Gastroesophageal sphincter (tissue), 3 donors: Measurements from ENCODE around the gene PES1.

Experiments used
- POLR2A ChIP-seq, 2 donors: fragments of 450-650 bp; IDR thresholded peaks; one replicate each; pipeline ENCODE4 v1.6.1; 2017; ENCODE audit warnings: antibody characterized with exemption in 2 of 2, mild to moderate bottlenecking in 2 of 2, moderate library complexity in 1 of 2
- POLR2AphosphoS5 ChIP-seq: sonication (generic); formaldehyde crosslinking; IDR thresholded peaks from one replicate; pipeline ENCODE4 v1.6.1; 2017; ENCODE audit warnings: antibody characterized with exemption
- TF ChIP-seq, protein P1 (sequence below), 4 experiments: fragments of 200-600 bp in 2 of 4; fragments of 450-650 bp in 2 of 4; sonication (generic) in 1 of 4; IDR thresholded peaks; one replicate each; pipeline ENCODE4 v1.5.1; 2017 to 2019; ENCODE audit warnings: antibody characterized with exemption in 4 of 4, mild to moderate bottlenecking in 2 of 4, moderate library complexity in 2 of 4

- TF ChIP-seq POLR2A (IDR thresholded peaks at IDR 0.05) (no peak), POLR2AphosphoS5 (no peak)
- TF ChIP-seq, protein P1, sequence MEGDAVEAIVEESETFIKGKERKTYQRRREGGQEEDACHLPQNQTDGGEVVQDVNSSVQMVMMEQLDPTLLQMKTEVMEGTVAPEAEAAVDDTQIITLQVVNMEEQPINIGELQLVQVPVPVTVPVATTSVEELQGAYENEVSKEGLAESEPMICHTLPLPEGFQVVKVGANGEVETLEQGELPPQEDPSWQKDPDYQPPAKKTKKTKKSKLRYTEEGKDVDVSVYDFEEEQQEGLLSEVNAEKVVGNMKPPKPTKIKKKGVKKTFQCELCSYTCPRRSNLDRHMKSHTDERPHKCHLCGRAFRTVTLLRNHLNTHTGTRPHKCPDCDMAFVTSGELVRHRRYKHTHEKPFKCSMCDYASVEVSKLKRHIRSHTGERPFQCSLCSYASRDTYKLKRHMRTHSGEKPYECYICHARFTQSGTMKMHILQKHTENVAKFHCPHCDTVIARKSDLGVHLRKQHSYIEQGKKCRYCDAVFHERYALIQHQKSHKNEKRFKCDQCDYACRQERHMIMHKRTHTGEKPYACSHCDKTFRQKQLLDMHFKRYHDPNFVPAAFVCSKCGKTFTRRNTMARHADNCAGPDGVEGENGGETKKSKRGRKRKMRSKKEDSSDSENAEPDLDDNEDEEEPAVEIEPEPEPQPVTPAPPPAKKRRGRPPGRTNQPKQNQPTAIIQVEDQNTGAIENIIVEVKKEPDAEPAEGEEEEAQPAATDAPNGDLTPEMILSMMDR (IDR thresholded peaks at IDR 0.05) = no peak
These were observed 37.7 kb downstream of the PES1 start for GRCh38 chr22:30553971-30554370.
